ENCODE measurements around the gene FANCL.

FANCL gene

DNA sequence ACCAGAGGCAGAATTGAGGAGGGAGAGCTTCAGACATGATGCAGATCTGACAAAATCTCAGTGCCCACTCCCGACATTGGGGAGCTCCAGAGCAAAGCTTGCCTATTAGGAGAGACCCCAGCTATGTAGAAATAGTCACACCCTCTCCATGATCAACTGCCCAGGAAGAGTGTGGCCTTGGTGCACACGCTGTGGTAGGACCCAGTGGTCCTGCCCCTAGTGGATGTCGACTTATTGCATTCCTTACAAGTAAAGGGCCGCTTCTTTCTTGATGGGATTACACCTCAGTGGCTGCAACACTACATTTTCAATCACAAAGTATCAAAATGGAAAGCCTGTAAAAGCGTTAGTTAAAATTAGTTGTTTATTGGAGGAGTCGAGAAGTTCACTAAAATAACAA lies 130.4 kb downstream of the FANCL start:
- Histone ChIP-seq H3K27me3 (ENCODE audit: control insufficient read depth, insufficient read depth, low read length) (no peaks in the 10 kb centered on the region), H3K36me3 (ENCODE audit: control insufficient read depth, low read depth, low read length) (no peaks in the 10 kb centered on the region), H3K9ac (ENCODE audit: low read length) (no peak overlapping the region), H3K9me3 (ENCODE audit: control insufficient read depth, low read depth, low read length) (no peaks in the 10 kb centered on the region), H3K4me1 (ENCODE audit: control insufficient read depth, low read depth, low read length) (peaks cover 4% of the 10 kb centered on the region), H3K4me3 (ENCODE audit: low read length) (no peak overlapping the region), H3K27ac (ENCODE audit: low read length) (no peak overlapping the region)

DNA sequence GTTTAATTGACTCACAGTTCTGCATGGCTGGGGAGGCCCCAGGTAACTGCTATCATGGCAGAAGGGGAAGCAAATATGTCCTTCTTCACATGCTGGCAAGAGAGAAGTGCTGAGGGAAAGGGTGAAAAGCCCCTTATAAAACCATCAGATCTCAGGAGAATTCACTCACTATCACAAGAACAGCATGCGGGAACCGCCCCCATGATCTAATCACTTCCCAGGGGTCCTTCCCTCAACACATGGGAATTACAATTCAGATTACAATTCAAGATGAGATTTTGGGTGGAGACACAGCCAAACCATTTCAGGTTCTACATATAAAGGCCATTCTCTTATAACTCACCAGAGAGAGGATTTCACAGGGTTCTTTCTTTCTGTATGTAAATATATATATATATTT lies 131.6 kb downstream of the FANCL start:
- no peak overlapping the region for H3K4me3 ChIP-seq (ENCODE audit: low read length)
- no peaks in the 10 kb centered on the region for H3K27me3 ChIP-seq (ENCODE audit: control insufficient read depth, insufficient read depth, low read length)
- no peak overlapping the region for H3K27ac ChIP-seq (ENCODE audit: low read length)
- H3K36me3 ChIP-seq (ENCODE audit: control insufficient read depth, low read depth, low read length), result no peaks in the 10 kb centered on the region
- H3K9me3 ChIP-seq (ENCODE audit: control insufficient read depth, low read depth, low read length), result no peaks in the 10 kb centered on the region
- peaks cover 4% of the 10 kb centered on the region for H3K4me1 ChIP-seq (ENCODE audit: control insufficient read depth, low read depth, low read length)
- H3K9ac ChIP-seq (ENCODE audit: low read length), result no peak overlapping the region

Measured in iPS-18a (cell line).